NCI-H510A treated with DMSO at 0.1 percent for 48 hours (cell line): ENCODE data around the gene PTPN11.
"Not testable (repeated sequence)": the region's sequence is repeated elsewhere in the genome, so short reads cannot be mapped to it uniquely, and the experiment has no call there.

ENCODE experiments used
- DNase-seq: peaks from one replicate; lab custom pipeline; 2025; lab: John Stamatoyannopoulos, UW

PTPN11 gene

GRCh38 chr12:112514926-112515642, 96.3 kb downstream of the PTPN11 start:
- DNase-seq: no peak

- DNase-seq: no peak
Measured at GRCh38 chr12:112515868-112516267, 97.1 kb downstream of the PTPN11 start.

GRCh38 chr12:112517730-112518364, 99.1 kb downstream of the PTPN11 start:
- no peak for DNase-seq

GRCh38 chr12:112518365-112518735, 99.6 kb downstream of the PTPN11 start:
- no peak for DNase-seq

- not testable (repeated sequence) for DNase-seq
Measured at GRCh38 chr12:112519841-112520340, 101.1 kb downstream of the PTPN11 start.

GRCh38 chr12:112523856-112524255, 105.1 kb downstream of the PTPN11 start:
- DNase-seq: no peak

- DNase-seq: no peak
Measured at GRCh38 chr12:112524269-112524668, 105.5 kb downstream of the PTPN11 start.

- DNase-seq: no peak
Measured at GRCh38 chr12:112524676-112525425, 106.1 kb downstream of the PTPN11 start.

- no peak for DNase-seq
Measured at GRCh38 chr12:112525426-112525809, 106.7 kb downstream of the PTPN11 start.

- DNase-seq: no peak
Measured at GRCh38 chr12:112527082-112527481, 108.3 kb downstream of the PTPN11 start.

- no peak for DNase-seq
Measured at GRCh38 chr12:112527501-112527900, 108.8 kb downstream of the PTPN11 start.

GRCh38 chr12:112528521-112528920, 109.8 kb downstream of the PTPN11 start:
- no peak for DNase-seq

- no peak for DNase-seq
Measured at GRCh38 chr12:112530941-112531340, 112.2 kb downstream of the PTPN11 start.

- DNase-seq: no peak
Measured at GRCh38 chr12:112532106-112532505, 113.4 kb downstream of the PTPN11 start.

- DNase-seq: no peak
Measured at GRCh38 chr12:112533528-112533927, 114.8 kb downstream of the PTPN11 start.

- no peak for DNase-seq
Measured at GRCh38 chr12:112535017-112535416, 116.3 kb downstream of the PTPN11 start.

- DNase-seq: no peak
Measured at GRCh38 chr12:112535637-112536366, 117.1 kb downstream of the PTPN11 start.

- no peak for DNase-seq
Measured at GRCh38 chr12:112536367-112536730, 117.6 kb downstream of the PTPN11 start.

GRCh38 chr12:112537710-112538396, 119.1 kb downstream of the PTPN11 start:
- peak; percentile 75 for DNase-seq

- no peak for DNase-seq
Measured at GRCh38 chr12:112538740-112539139, 120.0 kb downstream of the PTPN11 start.

GRCh38 chr12:112539221-112539620, 120.5 kb downstream of the PTPN11 start:
- DNase-seq: no peak

GRCh38 chr12:112540021-112540420, 121.3 kb downstream of the PTPN11 start:
- no peak for DNase-seq
